ENCODE data around the gene FABP3.

The FABP3 gene

GRCh38 chr1:31373056-31373896 is at the start of gene FABP3:
FABP3 (minus strand) TSS chr1:31373076; CDS start chr1:31373014, 62 bp downstream.
- DNase-seq, result peak; percentile 71

- DNase-seq, result no peak
Observed at GRCh38 chr1:31421371-31422040, 48.6 kb upstream of the FABP3 start.

- DNase-seq, result no peak
Observed at GRCh38 chr1:31420716-31421115, 47.8 kb upstream of the FABP3 start.

- no peak for DNase-seq
Observed at GRCh38 chr1:31418626-31419323, 45.9 kb upstream of the FABP3 start.

- no peak for DNase-seq
Observed at GRCh38 chr1:31417148-31417547, 44.3 kb upstream of the FABP3 start.

GRCh38 chr1:31416101-31416736 is 43.3 kb upstream of the FABP3 start:
- DNase-seq, result no peak

- DNase-seq, result no peak
Observed at GRCh38 chr1:31415658-31416057, 42.8 kb upstream of the FABP3 start.

- DNase-seq, result no peak
Observed at GRCh38 chr1:31414980-31415370, 42.1 kb upstream of the FABP3 start.

GRCh38 chr1:31413405-31414001 is 40.6 kb upstream of the FABP3 start:
- DNase-seq, result peak; percentile 73

GRCh38 chr1:31412732-31413404 is 40.0 kb upstream of the FABP3 start, which contains the start of gene SERINC2:
SERINC2 (plus strand) TSS chr1:31413213; CDS start chr1:31413266, 53 bp downstream.
- DNase-seq, result peak; percentile 61

GRCh38 chr1:31412205-31412604 is 39.3 kb upstream of the FABP3 start:
- DNase-seq, result no peak

- DNase-seq, result no peak
Observed at GRCh38 chr1:31410871-31411270, 38.0 kb upstream of the FABP3 start.

- no peak for DNase-seq
Observed at GRCh38 chr1:31409946-31410858, 37.3 kb upstream of the FABP3 start.

GRCh38 chr1:31408788-31409318 is 36.0 kb upstream of the FABP3 start:
- DNase-seq, result no peak

GRCh38 chr1:31407029-31407626 is 34.3 kb upstream of the FABP3 start:
- no peak for DNase-seq

- no peak for DNase-seq
Observed at GRCh38 chr1:31405578-31406245, 32.8 kb upstream of the FABP3 start.

GRCh38 chr1:31401241-31401640 is 28.4 kb upstream of the FABP3 start:
- no peak for DNase-seq

GRCh38 chr1:31400393-31400792 is 27.5 kb upstream of the FABP3 start:
- no peak for DNase-seq

- DNase-seq, result no peak
Observed at GRCh38 chr1:31399976-31400375, 27.1 kb upstream of the FABP3 start.

GRCh38 chr1:31398246-31398645 is 25.4 kb upstream of the FABP3 start:
- no peak for DNase-seq
